Measurements from ENCODE around the gene CLEC4G. TPM values are rescaled to one million over a fixed set of nuclear protein-coding genes. Genes with fewer than 3 reads are reported as not detected.

The CLEC4G gene
- total RNA-seq, 1 donor from 2014 or later: not detected

DNA sequence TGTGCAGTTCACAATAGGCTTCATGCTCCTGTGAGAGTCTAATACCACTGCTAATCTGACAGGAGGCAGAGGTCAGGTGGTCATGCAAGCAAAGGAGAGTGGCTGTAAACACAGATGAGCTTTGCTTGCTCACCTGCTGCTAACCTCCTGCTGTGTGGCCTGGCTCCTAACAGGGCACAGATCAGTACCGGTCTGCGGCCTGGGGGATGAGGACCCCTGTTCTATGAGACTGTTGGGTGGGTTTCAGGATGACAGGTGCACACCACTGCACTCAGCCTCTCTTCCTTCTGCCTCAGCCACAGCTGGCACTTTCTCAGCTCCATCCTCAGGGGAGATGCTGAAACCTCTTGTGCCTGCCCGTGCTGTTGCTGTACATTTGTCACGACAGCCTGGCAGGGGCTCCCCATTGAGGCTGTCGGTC, 9.7 kb downstream of the CLEC4G start:
- DNase-seq: no peak

- no peak for DNase-seq
These were observed 11.6 kb downstream of the CLEC4G start for GRCh38 chr19:7720351-7720750.

- DNase-seq: no peak
These were observed 13.2 kb downstream of the CLEC4G start for GRCh38 chr19:7718668-7719067.

GRCh38 chr19:7716762-7717161, 15.1 kb downstream of the CLEC4G start:
- no peak for DNase-seq

- no peak for DNase-seq
These were observed 16.2 kb downstream of the CLEC4G start for GRCh38 chr19:7715671-7716070.

DNA sequence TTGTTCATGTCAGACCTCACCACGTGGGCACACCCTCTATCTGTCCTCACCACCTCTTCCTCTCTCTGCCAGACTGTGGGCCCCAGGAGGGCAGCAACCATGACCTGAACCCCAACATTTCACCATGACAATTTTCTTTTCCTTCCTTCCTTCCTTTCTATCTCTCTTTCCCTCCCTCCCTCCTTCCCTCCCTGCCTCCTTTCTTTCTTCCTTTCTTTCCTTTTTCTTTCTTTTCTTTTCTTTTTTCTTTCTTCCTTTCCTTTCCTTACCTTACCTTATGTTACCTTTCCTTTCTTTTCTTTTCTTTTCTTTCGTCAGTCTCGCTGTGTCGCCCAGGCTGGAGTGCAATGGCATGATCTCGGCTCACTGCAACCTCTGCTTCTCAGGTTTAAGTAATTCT, 21.3 kb downstream of the CLEC4G start:
- DNase-seq: no peak

GRCh38 chr19:7709932-7710460, 21.9 kb downstream of the CLEC4G start:
- no peak for DNase-seq

GRCh38 chr19:7706955-7707456, 24.9 kb downstream of the CLEC4G start:
- no peak for DNase-seq

DNA sequence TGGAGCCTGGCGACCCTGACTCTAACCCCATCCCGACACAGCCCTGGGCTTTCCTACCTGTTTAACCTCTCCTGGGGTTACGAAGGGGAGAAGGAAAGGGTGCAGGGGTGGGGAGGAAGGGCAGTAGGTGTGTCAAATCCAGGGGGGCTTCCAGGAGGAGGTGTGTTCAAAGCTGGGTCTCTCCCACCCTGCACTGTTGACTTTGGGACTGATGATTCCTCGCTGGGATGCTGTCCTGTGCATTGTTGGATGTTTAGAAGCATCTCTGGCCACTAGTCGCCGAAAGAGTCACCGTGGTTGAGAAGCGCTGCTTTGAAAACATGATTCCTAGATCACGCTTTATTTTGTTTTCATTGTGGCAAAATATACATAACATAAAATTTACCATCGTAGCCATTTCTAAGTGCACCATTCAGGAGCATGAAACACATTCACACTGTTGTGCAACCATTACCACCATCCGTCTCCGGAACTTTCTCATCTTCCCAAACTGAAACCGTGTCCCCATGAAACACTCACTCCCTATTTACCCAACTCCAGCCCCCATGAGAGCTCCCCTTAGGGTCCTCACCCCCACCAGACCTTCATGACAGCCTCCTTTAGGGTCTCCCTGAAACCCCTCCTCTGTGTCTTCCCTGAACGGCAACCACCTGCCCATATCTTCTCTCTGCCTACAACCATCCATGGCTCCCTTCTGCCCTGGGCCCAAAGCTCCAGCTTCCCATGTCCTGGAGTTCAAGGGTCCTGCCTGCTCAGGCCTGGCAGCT, 25.5 kb downstream of the CLEC4G start:
- no peak for DNase-seq

DNA sequence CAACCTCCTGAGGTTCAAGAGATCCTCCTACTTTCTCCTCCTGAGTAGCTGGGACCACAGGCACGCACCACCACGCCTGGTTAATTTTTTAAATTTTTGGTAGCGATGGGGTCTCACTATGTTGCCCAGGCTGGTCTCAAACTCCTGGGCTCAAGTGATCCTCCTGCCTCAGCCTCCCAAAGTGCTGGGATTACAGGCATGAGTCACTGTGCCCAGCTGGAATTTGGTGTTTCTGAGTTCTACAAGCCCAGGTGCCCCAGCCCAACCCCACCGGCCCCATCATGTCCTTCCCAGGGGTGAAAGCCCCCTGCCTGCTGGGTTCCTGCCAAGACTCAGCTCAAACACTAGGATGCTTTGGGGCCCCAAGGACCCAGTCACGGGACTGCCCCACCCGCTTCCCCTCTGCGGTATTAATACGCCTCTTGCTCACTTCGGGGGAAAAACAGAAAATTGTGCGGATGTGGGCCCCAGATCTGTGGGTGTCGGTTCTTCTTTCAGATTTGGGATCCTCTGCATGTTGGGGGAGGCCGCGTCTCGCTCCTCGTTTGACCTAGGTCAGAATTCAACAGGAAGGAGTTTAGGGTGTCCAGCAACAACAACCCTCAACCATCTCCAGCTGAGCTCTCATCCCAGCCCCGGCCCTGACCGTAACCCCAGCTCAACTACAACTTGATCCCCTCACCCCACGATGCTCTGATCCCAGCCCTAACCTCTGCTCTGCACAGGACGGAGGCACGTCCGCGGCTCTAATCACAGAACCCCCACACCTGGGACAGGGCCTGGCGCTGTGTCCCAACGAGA, 26.3 kb downstream of the CLEC4G start:
- DNase-seq: no peak

- DNase-seq: no peak
These were observed 27.4 kb downstream of the CLEC4G start for GRCh38 chr19:7704280-7705060.

GRCh38 chr19:7703332-7703731, 28.6 kb downstream of the CLEC4G start:
- no peak for DNase-seq

DNA sequence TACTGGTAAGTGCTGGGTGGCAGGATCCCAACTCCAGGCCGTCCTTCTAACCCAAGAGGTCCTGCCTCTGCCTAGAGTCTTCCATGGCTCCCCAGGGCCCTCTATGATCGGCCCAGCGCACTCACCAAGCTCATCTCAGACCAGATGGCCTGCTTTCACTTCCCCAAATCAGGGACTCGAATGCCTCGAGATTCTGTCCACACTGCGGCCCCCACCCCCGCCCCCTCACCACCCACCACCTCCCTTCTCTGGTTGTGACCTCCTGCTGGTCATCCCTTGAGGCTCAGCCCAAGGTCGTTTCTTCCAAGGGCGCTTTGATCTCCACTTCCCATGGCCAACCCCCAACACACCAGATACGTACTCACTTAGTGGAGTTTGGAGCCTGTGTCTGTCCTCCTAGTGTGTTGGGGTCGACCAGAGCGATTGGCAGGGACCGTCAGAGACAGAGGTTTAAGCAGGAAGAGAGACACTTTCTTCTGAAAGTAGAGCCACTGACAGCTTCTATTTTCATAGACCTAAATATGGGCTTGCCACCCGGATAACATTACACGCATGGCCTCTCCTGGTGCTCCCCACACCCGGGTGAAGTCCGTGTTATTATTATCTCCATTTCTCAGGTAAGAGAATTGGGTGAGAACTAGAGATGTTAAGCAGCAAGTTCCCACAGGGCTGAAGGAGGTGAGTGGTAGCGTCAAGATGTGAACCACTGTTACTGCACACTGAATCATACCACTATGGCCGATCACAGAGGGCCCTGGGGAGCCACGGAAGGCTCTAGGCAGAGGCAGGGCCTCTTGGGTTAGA, 30.1 kb downstream of the CLEC4G start, which contains the start of gene FCER2:
Gene FCER2 (minus strand): TSS at position 478 of the 804 bp plus-strand sequence. CDS start 2,371 bp downstream, outside the sequence.
- no peak for DNase-seq

- DNase-seq: no peak
These were observed 30.8 kb downstream of the CLEC4G start for GRCh38 chr19:7701049-7701653.

DNA sequence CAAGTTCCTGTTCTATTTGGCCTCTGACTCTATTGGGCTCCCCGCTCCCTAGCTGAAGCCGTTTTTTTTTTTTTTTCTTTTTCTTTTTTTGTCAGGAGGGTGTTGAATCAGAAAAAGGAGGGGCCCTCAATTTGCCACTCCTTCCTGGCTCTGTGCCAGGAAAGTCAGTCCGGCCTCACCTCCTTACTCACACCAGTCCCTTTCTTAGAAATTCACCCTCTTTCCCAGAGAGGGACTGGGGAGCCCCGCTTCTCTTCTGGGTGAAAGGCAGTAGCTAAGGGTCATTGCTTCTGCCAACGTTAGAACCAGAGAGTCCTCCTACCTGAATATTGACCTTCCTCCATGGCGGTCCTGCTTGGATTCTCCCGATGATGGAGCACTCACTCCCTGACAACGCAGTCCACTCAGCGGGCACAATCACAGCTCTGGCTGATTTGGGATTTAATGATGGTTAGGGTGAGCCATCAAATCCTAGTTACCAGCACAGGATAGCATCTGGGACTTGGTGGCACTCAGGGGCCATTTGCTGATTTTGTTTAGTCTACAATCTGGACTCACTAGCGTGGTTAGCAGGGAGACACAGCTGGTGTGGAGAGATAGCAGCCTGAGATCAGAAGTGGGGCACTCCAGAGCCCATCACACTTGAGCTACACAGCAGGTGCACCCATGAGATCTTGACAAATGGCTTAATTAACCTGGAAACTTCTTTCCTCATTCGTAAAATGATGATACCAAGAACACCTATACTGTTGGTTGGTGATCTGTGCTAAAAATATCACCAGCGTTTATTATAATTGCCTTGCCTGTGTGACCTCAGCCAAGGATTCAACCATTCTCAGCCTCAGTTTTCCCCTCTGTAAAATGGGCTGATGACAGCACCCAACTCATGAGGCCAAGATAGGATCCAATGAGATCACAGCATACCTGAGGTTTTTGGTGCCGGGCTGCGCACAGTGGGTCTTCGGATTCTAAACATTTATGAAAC, 32.2 kb downstream of the CLEC4G start:
- no peak for DNase-seq

DNA sequence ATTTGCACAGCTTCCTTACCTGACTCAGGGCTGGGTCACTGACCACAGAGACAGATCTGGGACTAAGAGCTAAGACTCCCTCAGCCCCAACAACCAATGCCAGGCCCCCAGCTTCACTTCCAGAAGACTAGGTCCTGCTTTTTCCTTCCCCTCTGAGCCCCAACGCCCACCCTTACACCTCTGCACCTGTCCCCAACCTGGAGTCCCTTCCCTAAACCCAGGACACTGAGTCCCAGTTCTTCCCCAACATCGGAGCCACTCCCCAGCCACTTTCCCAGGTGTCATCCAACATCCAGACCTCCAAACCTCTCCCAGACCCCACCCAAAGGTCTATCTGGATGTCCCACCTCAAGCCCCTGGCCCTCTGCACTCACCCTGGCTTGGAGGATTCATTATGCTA, 32.9 kb downstream of the CLEC4G start:
- no peak for DNase-seq

GRCh38 chr19:7698583-7698982, 33.3 kb downstream of the CLEC4G start:
- DNase-seq: no peak

DNA sequence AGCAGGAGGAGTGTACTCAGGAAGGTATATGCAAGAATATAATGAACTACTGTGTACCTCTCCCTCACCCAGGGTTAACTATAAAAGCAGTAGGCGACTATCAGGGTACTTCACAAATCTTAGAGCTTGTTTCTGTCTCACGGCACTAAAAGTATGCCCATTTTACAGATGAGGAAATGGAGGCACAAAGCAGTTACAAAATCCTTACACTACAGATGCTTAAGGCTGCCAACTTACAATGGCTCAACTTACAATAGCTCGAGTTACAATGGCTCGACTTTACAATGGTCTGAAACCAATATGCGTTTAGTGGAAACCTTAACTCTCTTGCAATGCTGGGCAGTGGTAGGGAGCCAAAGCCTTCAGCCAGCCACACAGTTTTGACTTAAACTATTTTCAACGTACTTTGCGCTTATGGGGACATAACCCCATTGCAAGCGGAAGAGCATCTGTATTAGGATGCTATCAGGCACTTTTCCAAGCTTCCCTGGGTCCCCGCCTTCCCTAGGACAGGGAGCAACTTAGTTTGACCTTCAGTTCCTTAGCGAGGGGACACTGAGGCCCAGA, 34.1 kb downstream of the CLEC4G start:
- DNase-seq: no peak

DNA sequence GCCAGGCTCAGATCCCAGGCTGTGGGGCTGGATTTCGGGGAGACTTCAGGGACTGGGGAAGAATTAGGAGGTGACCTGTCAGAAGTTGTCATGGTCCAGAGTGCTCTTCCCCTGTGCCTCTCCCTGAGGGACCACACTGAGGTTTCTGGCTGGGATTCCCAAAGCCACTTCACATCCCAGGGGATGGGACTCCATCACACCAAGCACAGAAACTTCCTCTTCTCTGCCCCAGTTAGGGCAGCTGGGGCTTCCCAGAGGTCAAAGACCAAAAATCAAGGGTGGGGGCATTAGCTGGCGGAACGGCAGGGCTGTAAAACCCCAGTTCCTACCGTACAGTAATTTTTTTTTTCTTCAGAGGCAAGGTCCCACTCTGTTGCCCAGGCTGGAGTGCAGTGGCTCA, 37.4 kb downstream of the CLEC4G start:
- no peak for DNase-seq
